ENCODE data around the gene ANO9. TPM values are rescaled to one million over a fixed set of nuclear protein-coding genes. Genes with fewer than 3 reads are reported as not detected.

Gene ANO9
- total and polyA plus RNA-seq, 8 donors: 4.0 to 28.0 (median 8.0) TPM

GRCh38 chr11:394034-394857 lies 47.6 kb downstream of the ANO9 start, which contains the start of gene PKP3:
TSS of gene PKP3 (plus strand) at chr11:394209. CDS start at chr11:394293, 84 bp downstream.
- Histone ChIP-seq H3K27me3 (peaks cover 0 to 13% of the 10 kb centered on the region in 2 donors), H3K27ac (peak within 1 kb of the TSS; percentile 48 to 67), H3K9me3 (no peaks in the 10 kb centered on the region), H3K4me1 (peaks cover 0 to 13% of the 10 kb centered on the region in 2 donors), H3K36me3 (no peaks in the 10 kb centered on the region), H3K4me3 (peak within 1 kb of the TSS; percentile 16 to 45)
- intact Hi-C loops (cut with DNase I): no loop called here
- peak; percentile 92 for ATAC-seq
- no peak for TF ChIP-seq CTCF (IDR thresholded peaks at IDR 0.05)
- peak in 3 of 4 donors; percentile 75 to 94 (median 87) for DNase-seq

- intact Hi-C loops (cut with DNase I): no loop called here
- TF ChIP-seq CTCF (IDR thresholded peaks at IDR 0.05): no peak
- ATAC-seq (peak; percentile 8), DNase-seq (no peak)
- Histone ChIP-seq H3K27me3 (peaks cover 0 to 13% of the 10 kb centered on the region in 2 donors), H3K4me1 (peaks cover 0 to 13% of the 10 kb centered on the region in 2 donors), H3K27ac (peak overlapping the region in 1 of 2 donors; percentile 39), H3K9me3 (no peaks in the 10 kb centered on the region), H3K4me3 (no peak overlapping the region), H3K36me3 (no peaks in the 10 kb centered on the region)
Observed at GRCh38 chr11:393219-394033, 48.4 kb downstream of the ANO9 start.

- DNase-seq: no peak
- TF ChIP-seq CTCF (IDR thresholded peaks at IDR 0.05): no peak
- ATAC-seq: no peak
Observed at GRCh38 chr11:392102-392777, 49.6 kb downstream of the ANO9 start.

GRCh38 chr11:391117-392017 lies 50.4 kb downstream of the ANO9 start:
- H3K27me3 ChIP-seq: peaks cover 0 to 5% of the 10 kb centered on the region in 2 donors
- H3K4me1 ChIP-seq: peaks cover 0 to 6% of the 10 kb centered on the region in 2 donors
- no peaks in the 10 kb centered on the region for H3K36me3 ChIP-seq
- H3K9me3 ChIP-seq: peaks cover 0 to 10% of the 10 kb centered on the region in 2 donors
- DNase-seq: no peak
- no peak for ATAC-seq
- TF ChIP-seq CTCF (IDR thresholded peaks at IDR 0.05): no peak
- no peak overlapping the region for H3K4me3 ChIP-seq
- no peak overlapping the region for H3K27ac ChIP-seq
- intact Hi-C loops (cut with DNase I): no loop called here

More at GRCh38 chr11:392102-392777, 49.6 kb downstream of the ANO9 start:
- no peak overlapping the region for H3K27ac ChIP-seq
- intact Hi-C loops (cut with DNase I): no loop called here
- H3K9me3 ChIP-seq: peaks cover 0 to 4% of the 10 kb centered on the region in 2 donors
- no peak overlapping the region for H3K4me3 ChIP-seq
- peaks cover 0 to 10% of the 10 kb centered on the region in 2 donors for H3K4me1 ChIP-seq
- H3K36me3 ChIP-seq: no peaks in the 10 kb centered on the region
- peaks cover 0 to 13% of the 10 kb centered on the region in 2 donors for H3K27me3 ChIP-seq

Data from left lung (tissue), 10 donors.